Mesothelial cell of epicardium (in vitro differentiated cells): ENCODE measurements around the gene CPA4. TPM values are rescaled to one million over a fixed set of nuclear protein-coding genes. Genes with fewer than 3 reads are reported as not detected.

ENCODE experiments used
- DNase-seq, 2 experiments: peaks; one replicate each; pipeline ENCODE4 v3.0.0; 2021; ENCODE audit warnings: low spot score in 2 of 2; ENCODE audit not compliant: unreplicated experiment in 2 of 2
- H3K27ac Mint-ChIP-seq: 2 replicates; pipeline ENCODE4 v1.8.0; 2021; ENCODE audit warnings: mixed read lengths
- H3K27me3 Mint-ChIP-seq: 2 replicates; pipeline ENCODE4 v1.8.0; 2021; ENCODE audit warnings: low read depth, mixed read lengths
- H3K36me3 Mint-ChIP-seq: 2 replicates; pipeline ENCODE4 v1.8.0; 2021; ENCODE audit warnings: mixed read lengths
- H3K4me1 Mint-ChIP-seq: 2 replicates; pipeline ENCODE4 v1.8.0; 2021; ENCODE audit warnings: mixed read lengths
- H3K4me3 Mint-ChIP-seq: 2 replicates; pipeline ENCODE4 v1.8.0; 2021; ENCODE audit warnings: mild to moderate bottlenecking, moderate library complexity, mixed read lengths
- H3K9me3 Mint-ChIP-seq: 2 replicates; pipeline ENCODE4 v1.8.0; 2021; ENCODE audit warnings: mixed read lengths
- CTCF ChIP-seq: fragments of 200-600 bp; sonication (generic); IDR thresholded peaks from one replicate; pipeline ENCODE4 v1.5.0; 2021; ENCODE audit warnings: antibody characterized with exemption; ENCODE audit not compliant: unreplicated experiment
- total RNA-seq: library from RNA; stranded (reverse); gene quantifications from 3 replicates; pipeline ENCODE4 v1.2.1, GENCODE V29; 2021

Gene CPA4
- total RNA-seq, 1 donor from 2014 or later = 4.1 TPM

- H3K36me3 Mint-ChIP-seq = peaks cover 5% of the 10 kb centered on the region
- DNase-seq = no peak
Observed at GRCh38 chr7:130337410-130337971, 44.5 kb downstream of the CPA4 start.

GRCh38 chr7:130338233-130338632 is 45.3 kb downstream of the CPA4 start:
- Mint-ChIP-seq H3K4me3 (no peak overlapping the region), H3K27ac (no peak overlapping the region), H3K27me3 (no peaks in the 10 kb centered on the region), H3K4me1 (peaks cover 13% of the 10 kb centered on the region), H3K9me3 (peaks cover 9% of the 10 kb centered on the region), H3K36me3 (peaks cover 7% of the 10 kb centered on the region)
- no peak for TF ChIP-seq CTCF
- DNase-seq = no peak

More at GRCh38 chr7:130337410-130337971, 44.5 kb downstream of the CPA4 start:
- no peak for TF ChIP-seq CTCF
- Mint-ChIP-seq H3K27ac (no peak overlapping the region), H3K9me3 (peaks cover 6% of the 10 kb centered on the region), H3K4me1 (peaks cover 18% of the 10 kb centered on the region), H3K4me3 (no peak overlapping the region), H3K27me3 (no peaks in the 10 kb centered on the region)

DNA sequence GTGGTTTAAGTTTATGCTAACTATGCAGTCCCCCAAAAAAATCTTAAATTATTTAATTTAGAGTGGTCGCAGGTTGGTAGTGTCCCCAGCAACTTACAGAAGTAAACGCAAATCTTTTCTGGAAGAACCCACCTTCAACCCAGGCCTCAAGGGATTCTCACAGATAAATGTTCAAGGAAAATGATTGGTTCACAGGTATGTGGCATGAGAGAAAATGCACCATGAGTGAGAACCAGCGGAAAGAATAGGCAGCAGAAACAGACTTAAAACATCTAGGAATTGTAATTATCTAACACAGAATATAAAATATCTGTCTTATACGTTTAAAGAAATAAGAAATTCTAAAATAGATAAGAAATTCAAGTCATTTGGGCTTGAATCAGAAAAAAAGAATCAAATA is 48.9 kb downstream of the CPA4 start:
- H3K4me1 Mint-ChIP-seq = peaks cover 16% of the 10 kb centered on the region
- H3K9me3 Mint-ChIP-seq = peaks cover 9% of the 10 kb centered on the region
- DNase-seq = no peak
- no peak overlapping the region for H3K4me3 Mint-ChIP-seq
- no peak for TF ChIP-seq CTCF
- peaks cover 3% of the 10 kb centered on the region for H3K36me3 Mint-ChIP-seq
- H3K27me3 Mint-ChIP-seq = no peaks in the 10 kb centered on the region
- H3K27ac Mint-ChIP-seq = no peak overlapping the region

GRCh38 chr7:130342701-130343380 is 49.9 kb downstream of the CPA4 start:
- H3K9me3 Mint-ChIP-seq = peaks cover 9% of the 10 kb centered on the region
- TF ChIP-seq CTCF = no peak
- H3K27me3 Mint-ChIP-seq = no peaks in the 10 kb centered on the region
- no peak overlapping the region for H3K4me3 Mint-ChIP-seq
- no peak for DNase-seq
- H3K36me3 Mint-ChIP-seq = peaks cover 3% of the 10 kb centered on the region
- H3K4me1 Mint-ChIP-seq = peaks cover 15% of the 10 kb centered on the region
- H3K27ac Mint-ChIP-seq = no peak overlapping the region

DNA sequence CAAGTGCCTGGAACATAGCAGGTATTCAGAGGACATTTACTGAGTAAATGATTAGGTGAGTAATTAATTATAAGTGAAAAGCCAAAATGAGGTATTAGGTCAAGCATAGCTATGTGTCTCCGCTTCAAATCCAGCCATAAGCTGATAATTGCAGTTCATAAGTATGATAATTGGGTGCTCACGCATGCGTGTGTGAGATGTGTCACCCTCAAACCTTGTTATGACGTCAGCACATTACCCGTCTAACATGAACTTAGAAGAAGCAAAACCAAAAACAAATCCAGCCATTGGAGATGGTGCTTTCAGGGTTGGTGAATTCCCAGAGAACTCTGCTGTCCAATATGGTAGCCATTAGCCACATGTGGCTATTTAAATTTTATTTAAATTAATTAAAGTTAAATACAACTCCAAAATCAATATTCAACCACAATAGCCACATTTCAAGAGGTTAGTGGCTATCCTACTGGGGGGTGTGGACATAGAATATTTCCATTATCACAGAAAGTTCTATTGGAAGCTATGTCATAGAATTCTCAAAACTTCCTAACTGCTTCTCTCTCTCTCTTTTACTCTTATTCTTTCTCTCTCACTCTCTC is 51.4 kb downstream of the CPA4 start, which contains the start of gene CPA5:
TSS of gene CPA5 (plus strand) at position 546 of the 596 bp plus-strand sequence. CDS start 1,670 bp downstream, outside the sequence.
- Mint-ChIP-seq H3K27me3 (no peaks in the 10 kb centered on the region), H3K4me1 (peaks cover 15% of the 10 kb centered on the region), H3K27ac (peak within 1 kb of the TSS; percentile 79), H3K9me3 (peaks cover 9% of the 10 kb centered on the region), H3K36me3 (peaks cover 3% of the 10 kb centered on the region), H3K4me3 (no peak within 1 kb of the TSS)
- no peak for DNase-seq
- TF ChIP-seq CTCF = no peak
